ENCODE results near the gene PIGX. TPM values are rescaled to one million over a fixed set of nuclear protein-coding genes. Genes with fewer than 3 reads are reported as not detected.

Gene PIGX
- total and polyA plus RNA-seq, 2 of the 4 experiments (the other 2 are of a cell fraction) = 9.4 to 14.5 TPM

DNA sequence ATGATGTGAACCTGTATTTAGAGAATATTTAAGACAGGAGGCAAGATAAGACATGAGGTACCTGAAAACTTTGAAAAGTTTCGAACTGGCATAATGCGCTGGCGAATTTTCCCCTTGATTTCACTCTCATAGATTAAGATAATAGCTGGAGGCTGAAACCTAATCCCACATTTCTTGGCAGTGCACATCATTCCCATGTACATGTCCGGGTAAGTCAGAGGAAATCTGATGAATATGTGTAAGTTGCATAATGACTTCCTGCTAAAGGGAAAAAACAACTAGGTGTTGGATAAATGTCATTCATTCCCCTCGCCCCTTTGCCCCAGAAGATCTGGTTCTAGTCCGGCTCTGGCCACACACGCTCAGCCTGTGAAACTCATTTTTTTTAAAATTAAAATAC is 3.7 kb upstream of the PIGX start:
- ATAC-seq (ENCODE audit: low read depth) = no peak
- H3K9ac ChIP-seq (ENCODE audit: low read depth, low read length) = no peak overlapping the region
- ChIA-PET POLR2A (ENCODE audit: unreplicated experiment) (no interaction called here), CTCF (interaction anchor here (0.6 to 0.8 kb wide), 2 partner anchors 59 to 220 kb away, joined by 3 to 6 read pairs; no protein-coding TSS in a partner anchor)
- no peak overlapping the region for H3K14ac ChIP-seq (replicated peaks; ENCODE audit: low read depth, low read length)
- intact Hi-C loops (cut with micrococcal nuclease) = no loop called here
- H3K18ac ChIP-seq (ENCODE audit: low read depth, low read length) = no peak overlapping the region
- H3K36me3 ChIP-seq (ENCODE audit: control insufficient read depth, insufficient read depth, low read length) = no peaks in the 10 kb centered on the region
- H3K4me3 ChIP-seq (ENCODE audit: insufficient read depth, low read depth, low read length) = no peak overlapping the region
- H2AFZ ChIP-seq (replicated peaks; ENCODE audit: low read length, poor library complexity) = no peak overlapping the region
- no peak overlapping the region for H2BK120ac ChIP-seq (ENCODE audit: low read depth, low read length)
- H3K79me1 ChIP-seq (ENCODE audit: low read depth in 1 of 2, low read length in 2 of 2) = peaks cover 4 to 16% of the 10 kb centered on the region in 2 experiments; a peak in 1 of 4 replicates
- TF ChIP-seq SMC3 (IDR thresholded peaks at IDR 0.05; ENCODE audit: low read depth, low read length) (no peak), MAZ (IDR thresholded peaks at IDR 0.05; ENCODE audit: borderline replicate concordance, low read depth, low read length) (no peak), POLR2A (IDR thresholded peaks at IDR 0.05; ENCODE audit: low read depth, low read length) (no peak), FOS (IDR thresholded peaks at IDR 0.05; ENCODE audit: low read depth, low read length) (no peak), CEBPB (IDR thresholded peaks at IDR 0.05; ENCODE audit: low read depth, low read length) (no peak), MXI1 (IDR thresholded peaks at IDR 0.05; ENCODE audit: borderline replicate concordance, low read depth, low read length) (no peak), MAFK (IDR thresholded peaks at IDR 0.05; ENCODE audit: low read depth, low read length) (no peak), CHD1 (IDR thresholded peaks at IDR 0.05; ENCODE audit: low read depth, low read length) (no peak), RCOR1 (IDR thresholded peaks at IDR 0.05; ENCODE audit: insufficient replicate concordance, low read length) (no peak), BHLHE40 (IDR thresholded peaks at IDR 0.05; ENCODE audit: low read depth, low read length) (no peak)
- TF ChIP-seq, protein P1, sequence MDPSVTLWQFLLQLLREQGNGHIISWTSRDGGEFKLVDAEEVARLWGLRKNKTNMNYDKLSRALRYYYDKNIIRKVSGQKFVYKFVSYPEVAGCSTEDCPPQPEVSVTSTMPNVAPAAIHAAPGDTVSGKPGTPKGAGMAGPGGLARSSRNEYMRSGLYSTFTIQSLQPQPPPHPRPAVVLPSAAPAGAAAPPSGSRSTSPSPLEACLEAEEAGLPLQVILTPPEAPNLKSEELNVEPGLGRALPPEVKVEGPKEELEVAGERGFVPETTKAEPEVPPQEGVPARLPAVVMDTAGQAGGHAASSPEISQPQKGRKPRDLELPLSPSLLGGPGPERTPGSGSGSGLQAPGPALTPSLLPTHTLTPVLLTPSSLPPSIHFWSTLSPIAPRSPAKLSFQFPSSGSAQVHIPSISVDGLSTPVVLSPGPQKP (IDR thresholded peaks at IDR 0.05; ENCODE audit: borderline replicate concordance, low read depth, low read length) = no peak
- TF ChIP-seq, protein P2, sequence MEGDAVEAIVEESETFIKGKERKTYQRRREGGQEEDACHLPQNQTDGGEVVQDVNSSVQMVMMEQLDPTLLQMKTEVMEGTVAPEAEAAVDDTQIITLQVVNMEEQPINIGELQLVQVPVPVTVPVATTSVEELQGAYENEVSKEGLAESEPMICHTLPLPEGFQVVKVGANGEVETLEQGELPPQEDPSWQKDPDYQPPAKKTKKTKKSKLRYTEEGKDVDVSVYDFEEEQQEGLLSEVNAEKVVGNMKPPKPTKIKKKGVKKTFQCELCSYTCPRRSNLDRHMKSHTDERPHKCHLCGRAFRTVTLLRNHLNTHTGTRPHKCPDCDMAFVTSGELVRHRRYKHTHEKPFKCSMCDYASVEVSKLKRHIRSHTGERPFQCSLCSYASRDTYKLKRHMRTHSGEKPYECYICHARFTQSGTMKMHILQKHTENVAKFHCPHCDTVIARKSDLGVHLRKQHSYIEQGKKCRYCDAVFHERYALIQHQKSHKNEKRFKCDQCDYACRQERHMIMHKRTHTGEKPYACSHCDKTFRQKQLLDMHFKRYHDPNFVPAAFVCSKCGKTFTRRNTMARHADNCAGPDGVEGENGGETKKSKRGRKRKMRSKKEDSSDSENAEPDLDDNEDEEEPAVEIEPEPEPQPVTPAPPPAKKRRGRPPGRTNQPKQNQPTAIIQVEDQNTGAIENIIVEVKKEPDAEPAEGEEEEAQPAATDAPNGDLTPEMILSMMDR (conservative IDR thresholded peaks at IDR 0.05; ENCODE audit: low read depth, low read length) = no peak
- TF ChIP-seq, protein P3, sequence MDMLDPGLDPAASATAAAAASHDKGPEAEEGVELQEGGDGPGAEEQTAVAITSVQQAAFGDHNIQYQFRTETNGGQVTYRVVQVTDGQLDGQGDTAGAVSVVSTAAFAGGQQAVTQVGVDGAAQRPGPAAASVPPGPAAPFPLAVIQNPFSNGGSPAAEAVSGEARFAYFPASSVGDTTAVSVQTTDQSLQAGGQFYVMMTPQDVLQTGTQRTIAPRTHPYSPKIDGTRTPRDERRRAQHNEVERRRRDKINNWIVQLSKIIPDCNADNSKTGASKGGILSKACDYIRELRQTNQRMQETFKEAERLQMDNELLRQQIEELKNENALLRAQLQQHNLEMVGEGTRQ (IDR thresholded peaks at IDR 0.05; ENCODE audit: low read depth, low read length) = no peak
- no peak for DNase-seq
- no peak overlapping the region for H3K27ac ChIP-seq (ENCODE audit: insufficient read depth, low read length)
- no CpG with 5 or more reads among the region's 7 CpGs for WGBS, 2 experiments (ENCODE audit: extremely low coverage in 2 of 2, insufficient read length in 1 of 2)
- BruUV-seq (replicated peaks) = no TSS peak
- H3K27me3 ChIP-seq (ENCODE audit: control insufficient read depth, insufficient read depth, low read length) = no peaks in the 10 kb centered on the region
- no peaks in the 10 kb centered on the region for H3K9me1 ChIP-seq (ENCODE audit: insufficient read depth, low read length)
- H2AK9ac ChIP-seq (replicated peaks; ENCODE audit: low read depth, low read length, poor library complexity) = no peak overlapping the region
- H2BK20ac ChIP-seq (ENCODE audit: low read depth, low read length) = no peak overlapping the region
- 0 out of 2 replicates have a peak, but pooled peaks cover 2% of the 10 kb centered on the region for H3K4me1 ChIP-seq (ENCODE audit: control insufficient read depth, insufficient read depth, low read length)
- dilution Hi-C loops (cut with HindIII; ENCODE audit: low sequenced_read_pairs, unreplicated experiment) = no loop called here
- H2BK5ac ChIP-seq (ENCODE audit: low read depth, low read length, poor library complexity, severe bottlenecking) = no peak overlapping the region
- in situ Hi-C loops (cut with MboI; ENCODE audit: low sequenced_read_pairs) = no loop called here
- H3K4me2 ChIP-seq (ENCODE audit: low read depth, low read length) = no peak overlapping the region
- H2BK15ac ChIP-seq (ENCODE audit: low read depth, low read length) = no peak overlapping the region
- H3K4ac ChIP-seq (ENCODE audit: low read depth, low read length) = no peak overlapping the region
- no peak overlapping the region for H3K23ac ChIP-seq (ENCODE audit: low read depth, low read length)
- H4K20me1 ChIP-seq (ENCODE audit: insufficient read depth, low read length) = no peaks in the 10 kb centered on the region
- no peak overlapping the region for H3K56ac ChIP-seq (ENCODE audit: extremely low read depth, insufficient read depth, low read length)
- no peak overlapping the region for H4K8ac ChIP-seq (ENCODE audit: low read depth in 2 of 2, low read length in 2 of 2)
- no peak overlapping the region for H4K5ac ChIP-seq (ENCODE audit: low read depth, low read length)
- H3K9me3 ChIP-seq (ENCODE audit: control insufficient read depth, insufficient read depth, low read length) = no peaks in the 10 kb centered on the region
- H2AK5ac ChIP-seq (ENCODE audit: low read depth, low read length) = no peak overlapping the region
- no peak overlapping the region for H4K91ac ChIP-seq (ENCODE audit: insufficient read depth, low read depth, low read length)
